Stimulated activated CD4-positive, alpha-beta T cell treated with anti-CD3 and anti-CD28 coated beads, TNF-alpha, amount 100 ng/mL, for 48 hours (primary cell): ENCODE results near the gene PSPH.
A peak's percentile ranks its signal among the peaks of the same experiment; 100 is the strongest.
"Not testable (repeated sequence)": the region's sequence is repeated elsewhere in the genome, so short reads cannot be mapped to it uniquely, and the experiment has no call there.

Source experiments
- DNase-seq, 3 donors: peaks; one replicate each; pipeline ENCODE4 v3.0.0-alpha.2; 2020; ENCODE audit warnings: low read depth in 3 of 3

The PSPH gene

DNA sequence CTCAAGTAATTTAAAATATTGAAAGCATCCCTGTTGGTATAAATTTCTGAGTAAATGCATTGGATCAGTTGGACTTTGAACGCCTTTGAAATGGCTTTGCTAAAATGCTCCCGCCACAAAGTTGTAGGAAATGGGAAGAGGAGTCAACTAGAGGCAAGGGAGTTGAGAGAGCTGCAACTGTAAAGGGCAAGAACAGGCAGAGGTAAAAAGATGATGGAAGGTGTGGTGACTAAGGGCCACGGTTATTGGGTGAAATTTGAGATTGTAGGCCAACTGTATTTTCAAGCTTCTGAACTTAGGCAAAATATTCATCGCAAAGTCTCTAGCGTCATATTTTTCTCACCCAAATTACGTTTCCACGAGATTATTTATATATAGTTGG is 12.2 kb upstream of the PSPH start:
- DNase-seq: no peak

DNA sequence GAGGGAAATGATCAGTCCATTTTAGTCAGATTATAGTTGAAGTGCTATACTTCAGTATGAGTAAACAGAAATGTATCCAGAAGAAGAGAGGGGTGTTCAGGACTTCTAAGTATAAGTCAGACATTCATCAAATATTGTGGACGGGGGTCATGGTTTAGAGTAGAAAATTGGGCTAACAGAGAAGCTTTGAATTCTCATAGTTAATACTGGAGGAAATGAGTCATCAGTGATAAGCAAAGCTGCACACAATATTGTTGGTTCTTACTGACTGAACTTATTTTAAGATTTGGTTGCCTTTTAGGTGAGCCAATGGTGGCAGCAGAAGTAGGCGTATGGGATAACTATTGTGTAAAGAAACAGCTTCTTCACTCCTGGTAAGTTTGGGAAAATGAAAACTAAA is 11.1 kb upstream of the PSPH start:
- DNase-seq: no peak

DNA sequence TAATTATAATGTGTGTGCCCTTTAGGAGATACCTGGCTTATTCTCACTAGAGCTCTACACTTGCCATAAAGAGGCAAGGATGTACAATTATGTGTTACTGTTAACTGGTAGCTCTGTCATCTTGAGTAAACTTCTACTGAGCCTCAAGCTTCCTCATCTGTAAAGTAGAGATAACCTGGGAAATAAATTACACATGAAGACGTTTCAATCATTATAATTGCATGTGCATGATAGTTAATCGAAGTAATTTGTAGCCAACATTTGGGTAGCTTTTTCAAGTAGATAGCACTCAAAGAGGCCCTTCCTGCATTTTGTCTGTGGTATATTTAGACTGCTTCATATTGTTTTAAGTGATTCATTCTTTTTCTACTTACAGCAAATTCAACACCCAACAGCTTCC is 2.7 kb upstream of the PSPH start:
- no peak for DNase-seq

DNA sequence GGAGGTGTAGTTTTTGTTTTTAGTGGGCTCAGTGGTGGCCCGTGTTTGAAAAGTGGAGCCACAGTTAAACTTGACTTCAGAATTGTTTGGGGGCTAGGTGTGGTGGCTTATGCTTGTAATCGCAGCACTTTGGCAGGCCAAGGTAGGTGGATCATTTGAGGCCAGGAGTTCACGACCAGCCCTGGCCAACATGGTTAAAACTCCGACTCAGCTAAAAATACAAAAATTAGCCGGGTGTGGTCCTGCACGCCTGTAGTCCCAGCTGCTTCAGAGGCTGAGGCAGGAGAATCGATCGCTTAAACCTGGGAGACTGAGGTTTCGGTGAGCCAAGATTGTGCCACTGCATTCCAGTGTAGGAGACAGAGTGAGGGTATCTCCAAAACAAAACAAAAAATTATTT is 2.1 kb upstream of the PSPH start:
- DNase-seq: no peak

DNA sequence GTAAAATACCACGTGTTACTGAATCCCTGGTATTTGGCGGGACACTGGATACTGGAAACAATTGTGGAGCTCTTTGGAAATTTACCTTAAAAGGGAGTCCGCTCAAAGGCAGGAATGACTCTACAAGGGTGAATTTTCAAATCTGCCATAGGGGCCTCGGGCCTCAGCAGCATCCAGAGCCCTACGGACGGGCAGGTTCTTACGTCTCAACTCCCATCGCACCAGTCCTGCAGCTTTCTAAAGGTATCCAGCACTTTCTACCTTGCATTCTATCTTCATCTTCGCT is 248 bp downstream of the PSPH start:
- no peak for DNase-seq

DNA sequence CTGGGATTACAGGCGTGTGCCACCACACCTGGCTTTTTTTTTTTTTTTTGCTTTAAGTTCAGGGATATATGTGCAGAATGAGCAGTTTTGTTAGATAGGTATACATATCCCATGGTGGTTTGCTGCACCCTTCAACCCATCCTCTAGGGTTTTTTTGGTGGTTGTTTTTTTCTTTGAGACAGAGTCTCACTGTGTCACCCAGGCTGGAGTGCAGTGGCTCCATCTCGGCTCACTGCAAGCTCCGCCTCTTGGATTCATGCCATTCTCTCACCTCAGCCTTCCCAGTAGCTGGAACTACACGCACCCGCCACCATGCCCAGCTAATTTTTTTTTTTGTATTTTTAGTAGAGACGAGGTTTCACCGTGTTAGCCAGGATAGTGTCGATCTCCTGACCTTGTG is 2.5 kb downstream of the PSPH start:
- not testable (repeated sequence) for DNase-seq

DNA sequence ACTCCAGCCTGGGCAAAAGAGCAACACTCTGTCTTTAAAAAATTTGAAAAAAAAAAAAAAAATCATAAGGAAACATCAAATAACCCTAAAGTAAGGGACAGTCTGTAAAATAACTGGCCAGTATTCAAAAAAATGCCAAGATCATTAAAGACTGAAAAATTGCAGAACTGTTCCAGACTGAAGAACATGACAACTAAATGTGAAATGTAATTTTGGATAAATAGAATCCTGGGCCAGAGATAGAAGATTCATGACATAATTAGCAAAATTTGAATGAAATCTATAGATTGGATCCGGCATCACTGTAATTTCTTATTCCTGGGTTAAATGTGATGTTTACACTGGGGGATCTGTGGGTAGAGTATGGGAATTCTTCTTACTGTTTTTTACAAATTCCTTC is 3.0 kb downstream of the PSPH start:
- DNase-seq: no peak

DNA sequence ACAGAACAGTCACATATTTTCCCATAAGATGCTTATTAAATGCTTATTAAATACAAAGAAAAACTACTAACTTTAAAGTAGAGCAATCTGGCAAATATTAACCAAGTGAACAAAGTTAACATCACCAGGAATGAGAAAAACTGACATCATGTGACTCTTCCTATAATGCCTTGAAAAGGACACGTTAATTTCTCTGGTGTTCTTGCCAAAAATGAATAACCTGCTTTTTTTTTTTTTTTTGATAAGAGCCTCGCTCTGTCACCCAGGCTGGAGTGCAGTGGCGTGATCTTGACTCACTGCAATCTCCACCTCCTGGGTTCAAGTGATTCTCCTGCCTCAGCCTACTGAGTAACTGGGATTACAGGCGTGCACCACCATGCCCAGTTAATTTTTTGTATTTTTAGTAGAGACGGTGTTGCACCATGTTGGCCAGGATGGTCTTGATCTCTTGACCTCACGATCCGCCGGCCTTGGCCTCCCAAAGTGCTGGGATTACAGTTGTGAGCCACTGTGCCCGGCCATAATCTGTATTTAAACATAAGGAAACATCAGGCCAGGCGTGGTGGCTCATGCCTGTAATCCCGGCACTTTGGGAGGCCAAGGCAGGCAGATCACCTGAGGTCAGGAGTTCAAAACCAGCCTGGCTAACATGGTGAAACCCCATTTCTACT is 3.7 kb downstream of the PSPH start:
- not testable (repeated sequence) for DNase-seq

DNA sequence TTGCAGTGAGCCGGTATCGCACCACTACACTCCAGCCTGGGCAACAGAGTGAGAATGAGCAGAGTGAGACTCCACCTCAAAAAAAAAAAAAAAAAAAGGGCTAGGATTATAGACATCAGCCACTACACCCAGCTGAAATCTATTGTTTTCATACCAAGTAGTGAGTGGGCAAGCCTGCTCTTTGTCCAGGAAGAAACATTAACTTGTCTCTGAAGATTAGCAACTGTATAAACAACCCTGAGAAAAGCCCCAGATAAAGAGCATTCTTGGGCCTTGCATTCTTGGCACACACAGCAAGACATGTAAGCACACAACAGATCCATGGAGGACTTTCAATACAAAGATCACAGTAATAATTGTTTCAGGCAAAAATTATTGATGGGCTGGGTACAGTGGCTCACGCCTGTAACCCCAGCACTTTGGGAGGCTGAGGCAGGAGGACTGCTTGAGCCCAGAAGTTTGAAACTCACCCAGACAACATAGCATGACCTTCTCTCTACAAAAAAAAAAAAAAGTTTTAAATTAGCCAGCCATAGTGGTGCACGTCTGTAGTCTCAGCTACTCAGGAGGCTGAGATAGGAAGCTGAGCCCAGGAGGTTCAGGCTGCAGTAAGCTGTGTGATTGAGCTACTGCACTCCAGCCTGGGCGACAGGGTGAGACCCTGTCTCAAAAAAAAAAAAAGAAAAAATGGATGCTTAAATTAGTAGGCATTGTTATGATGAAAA is 4.4 kb downstream of the PSPH start:
- no peak for DNase-seq

DNA sequence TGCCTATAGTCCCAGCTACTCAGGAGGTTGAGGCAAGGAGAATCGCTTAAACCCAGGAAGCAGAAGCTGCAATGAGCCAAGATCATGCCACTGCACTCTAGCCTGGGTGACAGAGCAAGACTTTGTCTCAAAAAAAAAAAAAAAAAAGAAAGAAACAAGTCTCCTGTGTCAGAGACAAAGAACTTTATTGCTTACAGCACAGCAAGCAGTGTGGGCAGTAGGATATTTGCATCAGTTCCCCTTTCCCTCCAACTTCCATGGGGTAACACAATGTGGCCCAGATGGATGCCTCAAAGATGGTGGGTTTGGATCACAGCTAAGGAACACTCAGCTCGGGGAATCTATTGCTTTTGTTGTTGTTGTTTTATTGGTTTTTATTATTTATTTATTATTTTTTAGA is 5.5 kb downstream of the PSPH start:
- not testable (repeated sequence) for DNase-seq

DNA sequence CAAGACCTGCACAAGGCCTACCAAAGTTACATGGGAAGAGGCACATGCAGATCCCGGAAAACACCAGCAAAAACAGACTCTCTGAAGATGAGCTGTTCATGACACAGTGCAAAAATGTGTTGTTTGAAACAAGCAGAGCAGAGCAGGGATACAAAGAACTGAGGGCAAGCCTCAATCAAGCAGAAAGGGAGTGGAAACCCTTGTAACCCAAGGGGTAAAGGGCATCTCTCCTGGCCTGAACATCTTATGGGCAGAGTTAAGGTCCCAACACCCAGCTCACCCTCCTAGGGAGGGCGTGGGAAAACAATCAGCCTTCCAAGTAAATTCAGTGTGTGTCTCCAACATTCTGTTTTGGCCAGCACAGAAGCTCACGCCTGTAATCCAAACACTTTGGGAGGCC is 10.5 kb downstream of the PSPH start:
- DNase-seq: no peak

DNA sequence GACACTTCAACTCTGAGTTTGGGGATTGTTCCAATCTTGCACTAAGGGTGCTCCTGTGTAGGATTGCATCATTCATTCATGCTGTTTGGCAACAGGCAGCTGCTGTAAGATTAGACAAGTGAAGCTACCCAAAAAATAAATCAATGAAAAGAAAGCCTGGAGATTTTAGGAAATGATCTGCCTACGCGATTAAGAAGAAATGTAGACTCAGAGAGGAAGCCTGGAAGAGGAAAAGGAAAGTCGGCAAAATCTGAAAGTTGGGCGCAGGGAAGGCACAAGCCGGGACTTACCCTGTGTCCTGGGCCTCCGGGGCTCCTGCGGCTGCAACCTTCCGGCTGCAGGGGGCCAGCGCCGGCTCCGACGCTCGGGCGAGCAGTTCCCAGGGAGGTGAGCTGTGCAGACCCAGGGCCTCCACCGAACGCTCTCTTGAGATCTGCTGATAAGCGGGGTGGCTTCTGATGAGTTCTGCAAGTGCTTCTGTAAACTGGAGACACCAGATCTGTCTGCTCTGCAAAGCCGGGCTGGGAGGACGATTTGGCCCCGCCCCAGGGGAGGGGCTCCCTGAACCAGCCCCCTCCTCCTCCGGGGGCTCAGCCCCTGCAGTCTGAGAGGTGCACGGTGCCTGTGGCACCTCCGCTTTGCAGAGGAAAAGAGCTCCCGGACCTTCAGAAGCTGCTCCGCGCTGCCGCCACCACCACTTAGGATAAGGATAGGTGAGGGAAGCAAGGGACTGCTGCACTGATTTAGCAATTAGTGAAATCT is 17.4 kb downstream of the PSPH start:
- peak; percentile 24 to 49 (median 38) for DNase-seq

DNA sequence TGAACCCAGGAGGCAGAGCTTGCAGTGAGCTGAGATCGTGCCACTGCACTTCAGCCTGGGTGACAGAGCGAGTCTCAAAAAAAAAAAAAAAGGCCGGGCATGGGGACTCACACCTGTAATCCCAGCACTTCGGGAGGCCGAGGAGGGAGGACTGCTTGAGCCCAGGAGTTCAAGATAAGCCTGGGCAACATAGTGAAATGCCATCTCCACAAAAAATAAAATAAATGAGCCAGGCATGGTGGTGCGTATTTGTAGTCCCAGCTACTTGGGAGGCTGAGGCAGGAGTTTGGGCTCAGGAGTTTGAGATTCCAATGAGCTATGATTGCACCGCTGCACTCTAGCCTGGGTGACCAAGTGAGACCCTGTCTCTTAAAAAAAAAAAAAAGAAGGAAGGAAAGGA is 18.7 kb downstream of the PSPH start:
- not testable (repeated sequence) for DNase-seq

DNA sequence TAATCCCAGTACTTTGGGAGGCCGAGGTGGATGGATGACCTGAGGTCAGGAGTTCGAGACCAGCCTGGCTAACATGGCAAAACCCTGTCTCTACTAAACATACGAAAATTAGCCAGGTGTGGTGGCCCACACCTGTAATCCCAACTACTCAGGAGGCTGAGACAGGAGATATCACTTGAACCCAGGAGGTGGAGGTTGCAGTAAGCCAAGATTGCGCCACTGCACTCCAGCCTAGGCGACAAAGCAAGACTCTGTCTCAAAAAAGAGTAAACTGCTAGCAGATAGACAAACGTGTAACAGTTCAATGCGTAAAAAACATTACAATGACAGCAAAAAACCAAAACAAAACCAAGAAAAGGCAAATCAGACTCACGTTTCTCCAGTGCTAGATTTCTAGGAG is 19.7 kb downstream of the PSPH start:
- DNase-seq: not testable (repeated sequence)

DNA sequence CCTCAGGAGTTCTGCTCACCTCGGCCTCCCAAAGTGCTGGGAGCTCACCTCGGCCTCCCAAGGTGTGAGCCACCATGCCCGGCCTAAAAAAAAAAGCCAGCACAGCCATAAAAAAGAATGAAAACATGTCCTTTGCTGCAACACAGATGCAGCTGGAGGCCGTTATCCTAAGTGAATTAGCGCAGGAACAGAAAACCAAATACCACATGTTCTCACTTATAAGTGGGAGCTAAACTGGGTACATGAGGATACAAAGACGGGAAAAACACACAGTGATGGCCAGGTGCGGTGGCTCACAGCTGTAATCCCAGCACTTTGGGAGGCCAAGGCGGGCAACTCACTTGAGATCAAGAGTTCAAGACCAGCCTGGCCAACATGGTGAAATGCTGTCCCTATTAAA is 20.9 kb downstream of the PSPH start:
- DNase-seq: no peak

DNA sequence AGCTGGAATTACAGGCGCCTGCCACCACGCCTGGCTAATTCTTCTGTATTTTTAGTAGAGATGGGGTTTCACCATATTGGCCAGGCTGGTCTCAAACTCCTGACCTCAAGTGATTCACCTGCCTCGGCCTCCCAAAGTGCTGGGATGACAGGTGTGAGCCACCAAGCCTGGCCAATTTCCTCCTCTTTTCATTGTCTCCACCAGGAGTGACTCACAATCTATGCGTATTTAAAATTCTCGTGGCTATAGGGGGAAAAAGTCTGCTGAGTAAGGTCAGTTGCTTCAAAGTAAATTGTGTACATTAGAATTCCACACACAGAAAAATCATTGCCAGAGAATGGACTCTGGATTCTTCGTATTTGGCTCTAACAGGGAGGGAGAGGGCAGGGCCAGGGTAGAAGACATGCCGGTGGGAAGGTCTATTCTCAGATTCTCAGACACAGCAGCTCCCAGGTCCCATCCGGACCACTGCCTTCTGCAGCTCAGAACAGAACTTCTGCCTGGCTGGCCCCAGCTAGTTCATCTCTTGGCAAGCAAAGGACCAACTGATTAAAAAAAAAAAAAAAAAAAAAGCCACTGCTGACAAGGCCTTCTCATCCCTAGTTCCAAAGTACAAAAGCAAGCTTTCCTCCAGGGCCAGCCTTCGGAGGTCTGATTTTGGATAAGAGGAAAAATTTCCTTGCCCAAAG is 22.2 kb downstream of the PSPH start:
- no peak for DNase-seq

DNA sequence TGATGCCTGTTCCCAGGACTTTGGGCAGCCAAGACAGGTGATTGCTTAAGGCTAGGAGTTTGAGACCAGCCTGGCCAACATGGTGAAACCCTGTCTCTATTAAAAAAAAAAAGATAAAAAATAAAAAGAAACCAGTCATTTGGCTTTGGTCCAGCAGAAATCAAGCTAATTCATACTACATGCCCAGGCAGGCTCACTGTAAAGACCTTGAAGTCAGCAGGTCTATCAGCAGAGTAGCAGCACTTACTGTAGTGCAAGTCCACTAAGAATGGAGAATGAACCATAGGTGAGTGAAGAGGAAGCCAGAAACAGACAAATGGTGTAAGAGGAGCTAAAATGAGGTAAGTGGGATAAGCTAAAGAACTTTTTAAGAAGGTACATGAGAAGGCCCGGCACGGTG is 24.7 kb downstream of the PSPH start:
- no peak for DNase-seq

DNA sequence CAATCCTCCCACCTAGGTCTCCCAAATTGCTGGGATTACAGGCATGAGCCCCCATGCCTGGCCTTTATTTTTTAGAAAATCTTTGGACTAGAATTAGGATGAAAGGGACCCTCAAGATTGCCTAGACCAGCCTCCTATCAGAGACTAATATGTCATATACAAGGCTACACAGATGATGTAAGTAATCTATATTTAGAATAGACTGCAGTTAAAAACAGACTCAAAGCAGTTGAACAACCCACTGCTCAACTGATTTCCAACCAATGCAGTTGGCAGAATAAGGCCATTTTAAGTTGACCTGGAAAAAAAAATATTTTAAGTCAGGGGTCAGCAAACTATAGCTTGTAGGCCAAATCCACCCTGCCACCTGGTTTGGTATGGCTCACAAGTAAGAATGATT is 27.7 kb downstream of the PSPH start:
- DNase-seq: no peak

DNA sequence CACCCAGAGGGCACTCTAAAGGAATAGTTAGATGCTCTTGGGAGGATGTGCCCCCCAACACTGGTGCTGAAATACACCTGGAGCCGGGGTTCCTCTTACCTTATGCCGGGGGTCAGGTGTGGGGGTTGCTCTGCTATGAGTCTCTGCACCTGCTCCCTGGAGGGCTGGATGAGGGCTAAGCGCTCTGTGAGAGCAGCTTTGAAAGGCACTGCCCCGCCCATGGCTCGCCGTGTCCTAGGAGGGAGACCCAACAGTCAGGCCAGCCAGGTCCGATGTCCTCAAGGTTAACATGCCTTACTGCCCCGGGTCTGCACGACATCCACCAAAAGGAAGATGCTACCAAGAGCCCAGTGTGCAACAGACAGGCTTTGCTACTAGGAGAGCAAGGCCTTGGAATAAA is 31.7 kb downstream of the PSPH start:
- no peak for DNase-seq

DNA sequence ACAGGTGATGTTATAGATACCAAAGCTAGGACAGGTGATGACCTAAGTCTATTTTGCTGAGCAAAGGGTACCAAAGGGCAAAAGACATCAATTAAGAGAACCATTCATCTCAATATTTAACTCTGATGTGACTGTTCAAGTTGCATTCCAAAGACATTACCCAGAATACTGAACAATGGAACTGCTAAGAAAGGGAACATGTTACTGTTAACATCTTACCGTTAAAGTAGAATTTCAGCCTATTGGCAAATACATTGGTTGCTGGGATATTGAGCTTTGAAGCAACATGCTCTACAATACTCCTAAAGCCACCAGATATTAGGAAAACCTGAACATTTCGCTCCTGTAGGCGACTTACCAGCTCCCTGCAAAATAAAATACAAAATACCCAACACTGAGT is 34.2 kb downstream of the PSPH start:
- not testable (repeated sequence) for DNase-seq

DNA sequence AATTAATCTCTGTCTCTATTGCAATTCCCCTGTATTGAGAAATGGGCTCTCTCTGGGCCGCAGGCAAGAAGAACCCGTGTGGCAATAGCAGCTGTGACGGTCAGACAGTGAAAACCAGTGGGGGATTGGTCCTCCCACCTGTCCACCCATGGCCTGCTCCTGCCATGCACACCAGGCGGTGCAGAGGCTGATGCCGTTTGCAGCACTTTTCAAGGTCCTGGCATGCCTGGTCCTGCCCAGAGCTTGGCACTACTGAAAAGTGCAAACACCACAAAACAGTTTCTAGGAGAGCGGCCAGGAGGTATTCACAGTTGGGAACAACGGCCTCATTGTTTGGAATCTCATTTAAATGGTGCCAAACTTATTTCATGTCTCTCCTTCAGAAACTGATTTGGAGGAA is 41.5 kb downstream of the PSPH start:
- no peak for DNase-seq

DNA sequence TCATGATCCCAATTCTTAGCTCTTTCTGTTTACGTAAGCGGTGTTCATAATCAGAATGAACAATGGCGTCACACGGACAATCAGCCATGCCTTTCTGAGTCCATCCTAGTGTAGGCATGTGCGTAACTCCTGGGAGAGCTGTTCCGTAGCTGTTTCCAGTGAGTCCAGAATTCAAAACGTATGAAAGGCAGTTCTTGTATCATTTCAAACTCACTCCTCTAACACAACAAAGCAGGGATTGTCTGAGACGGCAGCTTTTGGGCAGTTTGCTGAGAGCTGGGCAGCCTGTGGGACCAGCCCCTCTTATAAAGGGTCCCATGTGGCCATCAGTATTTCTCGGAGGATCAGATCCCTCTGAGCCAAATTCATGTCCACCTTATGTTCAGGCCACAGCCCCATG is 43.4 kb downstream of the PSPH start:
- DNase-seq: no peak

DNA sequence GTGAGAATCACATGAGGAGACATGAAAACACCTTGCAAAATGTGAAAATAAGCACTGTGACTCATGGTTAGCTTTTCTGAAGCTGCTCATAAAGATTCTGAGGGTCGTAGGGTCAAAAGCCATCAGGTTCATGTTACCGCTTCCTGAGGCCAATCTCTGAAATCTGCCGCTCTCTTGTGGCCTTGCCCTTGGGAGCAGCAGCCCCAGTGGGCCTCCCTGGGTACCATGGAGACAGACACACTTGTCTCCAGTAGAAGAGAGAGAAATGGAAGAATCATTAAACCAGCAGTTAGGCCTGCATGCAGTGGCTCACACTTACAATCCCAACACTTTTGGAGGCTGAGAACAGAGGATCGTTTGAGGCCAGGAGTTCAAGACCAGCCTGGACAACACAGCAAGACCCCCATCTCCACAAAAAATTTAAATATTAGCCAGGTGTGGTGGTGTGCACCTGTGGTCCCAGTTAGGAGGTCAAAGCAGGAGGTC is 44.0 kb downstream of the PSPH start:
- DNase-seq: no peak
